Stimulated activated CD4-positive, alpha-beta T cell treated with anti-CD3 and anti-CD28 coated beads, Interleukin-4, amount 100 ng/mL, for 48 hours (primary cell): ENCODE results near the gene NAE1.
"Not testable (repeated sequence)": the region's sequence is repeated elsewhere in the genome, so short reads cannot be mapped to it uniquely, and the experiment has no call there.

Experiments
- DNase-seq, 2 donors: peaks; one replicate each; pipeline ENCODE4 v3.0.0-alpha.2; 2020; ENCODE audit warnings: low read depth in 2 of 2

The NAE1 gene

GRCh38 chr16:66802159-66802558 is 28.6 kb downstream of the NAE1 start:
- DNase-seq: no peak

GRCh38 chr16:66801320-66802105 is 29.3 kb downstream of the NAE1 start, which contains the start of gene TERB1:
Gene TERB1 (minus strand): TSS chr16:66801584. CDS start chr16:66796798, 4,786 bp downstream.
- DNase-seq: no peak

GRCh38 chr16:66800856-66801255 is 29.9 kb downstream of the NAE1 start:
- no peak for DNase-seq

- no peak for DNase-seq
These were observed 32.6 kb downstream of the NAE1 start for GRCh38 chr16:66798161-66798560.

DNA sequence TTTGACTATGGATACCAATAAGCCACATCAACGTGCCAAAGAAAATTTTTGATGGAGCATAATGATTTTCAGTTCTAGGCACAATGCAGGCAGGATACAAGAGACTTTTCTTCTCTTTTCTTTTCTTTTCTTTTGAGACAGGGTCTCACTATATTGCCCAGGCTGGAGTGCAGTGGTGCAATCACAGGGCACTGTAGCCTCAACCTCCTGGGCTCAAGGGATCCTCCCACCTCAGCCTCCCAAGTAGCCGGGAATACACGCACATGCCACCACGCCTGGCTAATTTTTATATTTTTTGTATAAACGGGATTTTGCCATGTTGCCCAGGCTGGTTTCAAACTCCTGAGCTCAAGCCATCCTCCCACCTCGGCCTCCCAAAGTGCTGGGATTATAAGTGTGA is 36.8 kb downstream of the NAE1 start:
- not testable (repeated sequence) for DNase-seq

- no peak for DNase-seq
These were observed 40.5 kb downstream of the NAE1 start for GRCh38 chr16:66790130-66790733.

DNA sequence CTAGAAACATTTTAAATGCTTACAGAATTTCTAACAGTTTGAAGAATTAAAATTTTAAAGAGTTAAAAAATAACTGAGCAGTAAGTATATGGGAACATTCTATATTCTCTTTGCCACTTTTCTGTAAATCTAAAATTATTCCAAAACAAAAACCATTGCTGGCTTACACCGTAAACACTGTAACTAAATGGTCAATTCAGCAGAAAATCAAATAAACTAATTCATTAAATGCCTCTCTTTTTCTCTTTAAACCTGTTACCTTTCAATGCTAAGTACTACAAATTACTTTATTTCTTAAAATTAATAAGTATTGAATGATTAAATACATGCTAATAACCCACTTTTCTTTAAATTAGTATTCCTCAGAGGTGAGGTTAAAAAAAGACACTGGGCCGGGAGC is 43.3 kb downstream of the NAE1 start:
- DNase-seq: no peak

- DNase-seq: no peak
These were observed 44.2 kb downstream of the NAE1 start for GRCh38 chr16:66786551-66786950.

GRCh38 chr16:66776457-66776856 is 54.3 kb downstream of the NAE1 start:
- no peak for DNase-seq

- no peak for DNase-seq
These were observed 55.8 kb downstream of the NAE1 start for GRCh38 chr16:66774981-66775380.

DNA sequence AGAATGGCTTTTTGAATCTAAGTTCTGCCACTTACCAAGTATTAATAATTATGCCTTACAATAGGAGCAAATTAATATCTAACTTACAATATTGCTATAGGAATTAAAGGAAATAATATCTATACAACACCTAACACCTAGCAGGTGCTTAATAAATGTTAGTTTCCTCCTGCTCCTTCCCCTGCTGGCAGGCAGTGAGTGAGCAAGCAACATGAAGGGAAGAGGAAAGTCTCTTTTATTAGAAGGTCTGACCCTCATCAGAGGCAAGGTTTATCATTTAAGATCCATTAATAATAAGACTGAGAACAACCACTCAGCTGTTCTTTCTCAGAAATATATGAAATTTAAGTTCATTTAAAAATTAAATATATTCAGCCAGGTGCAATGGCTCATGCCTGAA is 72.7 kb downstream of the NAE1 start:
- no peak for DNase-seq

GRCh38 chr16:66754819-66755218 is 76.0 kb downstream of the NAE1 start:
- DNase-seq: no peak

- DNase-seq: no peak
These were observed 76.6 kb downstream of the NAE1 start for GRCh38 chr16:66754211-66754610.

DNA sequence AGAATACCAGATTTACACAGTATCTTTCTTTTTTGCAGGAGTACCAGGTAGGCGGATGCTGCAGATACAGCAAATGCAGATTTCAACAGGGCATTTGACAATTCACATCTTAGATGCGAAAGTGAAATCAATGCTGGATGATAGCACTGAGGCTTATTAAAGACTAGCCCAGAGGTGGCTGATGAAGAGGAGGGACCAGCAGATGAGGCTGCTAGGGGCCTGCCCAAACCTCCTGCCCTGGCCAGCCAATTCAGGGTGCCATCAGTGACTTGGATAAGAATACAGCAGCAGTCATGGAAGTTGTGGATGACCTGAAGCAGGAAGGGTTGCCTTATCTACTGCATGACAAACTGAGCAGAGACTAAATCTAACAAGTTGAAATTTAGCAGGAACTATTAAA is 77.8 kb downstream of the NAE1 start:
- no peak for DNase-seq
